HEK293 (cell line): ENCODE measurements around the gene KRT33A.
"Not testable (repeated sequence)": the region's sequence is repeated elsewhere in the genome, so short reads cannot be mapped to it uniquely, and the experiment has no call there.

Experiments
- CTCF ChIA-PET: fragments of 350-600 bp; formaldehyde crosslinking; extraction: SDS; loops from one replicate; lab custom pipeline; 2021; ENCODE audit warnings: antibody characterized with exemption; lab: Yijun Ruan, JAX
- POLR2A ChIA-PET: fragments of 300-600 bp; formaldehyde crosslinking; extraction: SDS; loops from one replicate; lab custom pipeline; 2020; ENCODE audit warnings: antibody characterized with exemption, inconsistent platforms; lab: Yijun Ruan, JAX
- H3K27ac ChIP-seq: fragments of 200-500 bp; sonication (Bioruptor generic); 2 replicates; pipeline ENCODE4 v1.5.1; 2014; ENCODE audit warnings: low read depth, low read length, control low read depth, inconsistent platforms; ENCODE audit errors: extremely low read depth
- H3K36me3 ChIP-seq, 2 experiments: fragments of 200-500 bp in 1 of 2; sonication (Bioruptor generic) in 1 of 2; 1 replicate in 1 of 2; 2 replicates in 1 of 2; pipeline ENCODE4 v1.5.1; 2014 to 2017; ENCODE audit warnings: inconsistent platforms in 2 of 2, low read length in 2 of 2; ENCODE audit not compliant: control insufficient read depth in 2 of 2, insufficient read depth in 1 of 2
- H3K4me1 ChIP-seq: fragments of 200-500 bp; sonication (Bioruptor generic); 2 replicates; pipeline ENCODE4 v1.5.1; 2014; ENCODE audit warnings: mild to moderate bottlenecking, low read length, inconsistent platforms; ENCODE audit not compliant: control insufficient read depth, insufficient read depth
- H3K4me3 ChIP-seq: 2 replicates; pipeline ENCODE4 v1.5.1; 2011; ENCODE audit warnings: low read depth, mild to moderate bottlenecking, control low read depth, low read length, moderate library complexity
- H3K9me3 ChIP-seq: fragments of 200-500 bp; sonication (Bioruptor generic); 2 replicates; pipeline ENCODE4 v1.5.1; 2014; ENCODE audit warnings: low read depth, low read length, inconsistent platforms; ENCODE audit not compliant: control insufficient read depth, insufficient read depth
- EGR2 ChIP-seq: fragments of 450-650 bp; formaldehyde crosslinking; IDR thresholded peaks from 2 replicates; pipeline ENCODE4 v1.5.1; 2016; ENCODE audit warnings: low read depth, missing biosample characterization, missing genetic modification characterization
- KLF9 ChIP-seq: fragments of 450-650 bp; formaldehyde crosslinking; IDR thresholded peaks from 2 replicates; pipeline ENCODE4 v1.5.1; 2016; ENCODE audit warnings: missing biosample characterization, missing genetic modification characterization, low read depth
- PRDM6 ChIP-seq: fragments of 450-650 bp; formaldehyde crosslinking; IDR thresholded peaks from 2 replicates; pipeline ENCODE4 v1.5.1; 2017; ENCODE audit warnings: missing biosample characterization, missing genetic modification characterization
- ZBTB10 ChIP-seq: fragments of 450-650 bp; formaldehyde crosslinking; IDR thresholded peaks from 2 replicates; pipeline ENCODE4 v1.5.1; 2016; ENCODE audit warnings: missing biosample characterization, missing genetic modification characterization
- ZBTB7A ChIP-seq: fragments of 450-650 bp; formaldehyde crosslinking; IDR thresholded peaks from 2 replicates; pipeline ENCODE4 v1.5.1; 2016; ENCODE audit warnings: low read depth, missing biosample characterization, missing genetic modification characterization
- ZFP41 ChIP-seq: fragments of 450-650 bp; formaldehyde crosslinking; IDR thresholded peaks from 2 replicates; pipeline ENCODE4 v1.5.1; 2016; ENCODE audit warnings: missing biosample characterization, missing genetic modification characterization, borderline replicate concordance
- ZNF132 ChIP-seq: fragments of 450-650 bp; formaldehyde crosslinking; IDR thresholded peaks from 2 replicates; pipeline ENCODE4 v1.5.1; 2017; ENCODE audit warnings: missing biosample characterization, missing genetic modification characterization, borderline replicate concordance
- ZNF169 ChIP-seq: fragments of 450-650 bp; formaldehyde crosslinking; IDR thresholded peaks from 2 replicates; pipeline ENCODE4 v1.5.1; 2016; ENCODE audit warnings: missing biosample characterization, missing genetic modification characterization
- ZNF341 ChIP-seq: fragments of 450-650 bp; formaldehyde crosslinking; IDR thresholded peaks from 2 replicates; pipeline ENCODE4; 2016; ENCODE audit warnings: low read depth, missing biosample characterization, missing genetic modification characterization
- ZNF354C ChIP-seq: fragments of 450-650 bp; formaldehyde crosslinking; IDR thresholded peaks from 2 replicates; pipeline ENCODE4 v1.5.1; 2016; ENCODE audit warnings: missing biosample characterization, missing genetic modification characterization, low read depth, borderline replicate concordance
- ZNF404 ChIP-seq: fragments of 450-650 bp; formaldehyde crosslinking; IDR thresholded peaks from 2 replicates; pipeline ENCODE4 v1.5.1; 2017; ENCODE audit warnings: missing biosample characterization, missing genetic modification characterization
- ZNF513 ChIP-seq: fragments of 450-650 bp; IDR thresholded peaks from 2 replicates; pipeline ENCODE4 v1.5.1; 2018; ENCODE audit warnings: missing biosample characterization, missing genetic modification characterization
- ZNF571 ChIP-seq: fragments of 450-650 bp; formaldehyde crosslinking; IDR thresholded peaks from 2 replicates; pipeline ENCODE4 v1.5.0; 2017; ENCODE audit warnings: missing biosample characterization, missing genetic modification characterization
- ZNF596 ChIP-seq: fragments of 450-650 bp; IDR thresholded peaks from 2 replicates; pipeline ENCODE4 v1.5.0; 2018; ENCODE audit warnings: missing biosample characterization, mild to moderate bottlenecking, missing genetic modification characterization, moderate library complexity
- ZNF600 ChIP-seq: fragments of 450-650 bp; formaldehyde crosslinking; IDR thresholded peaks from 2 replicates; pipeline ENCODE4 v1.5.1; 2016; ENCODE audit warnings: missing biosample characterization, missing genetic modification characterization
- ZNF621 ChIP-seq: fragments of 450-650 bp; formaldehyde crosslinking; IDR thresholded peaks from 2 replicates; pipeline ENCODE4 v1.5.1; 2017; ENCODE audit warnings: missing biosample characterization, missing genetic modification characterization
- ZNF677 ChIP-seq: fragments of 450-650 bp; IDR thresholded peaks from 2 replicates; pipeline ENCODE4 v1.5.0; 2018; ENCODE audit warnings: missing biosample characterization, mild to moderate bottlenecking, missing genetic modification characterization, moderate library complexity
- ZNF692 ChIP-seq: fragments of 450-650 bp; formaldehyde crosslinking; IDR thresholded peaks from 2 replicates; pipeline ENCODE4 v1.5.1; 2016; ENCODE audit warnings: missing biosample characterization, missing genetic modification characterization
- ZNF704 ChIP-seq: fragments of 450-650 bp; formaldehyde crosslinking; IDR thresholded peaks from 2 replicates; pipeline ENCODE4 v1.5.1; 2016; ENCODE audit warnings: missing biosample characterization, missing genetic modification characterization
- ZXDB ChIP-seq: fragments of 450-650 bp; formaldehyde crosslinking; IDR thresholded peaks from 2 replicates; pipeline ENCODE4 v1.5.1; 2016; ENCODE audit warnings: missing biosample characterization, missing genetic modification characterization

KRT33A gene

GRCh38 chr17:41382394-41382793 is 31.8 kb upstream of the KRT33A start:
- H3K27ac ChIP-seq: no peak overlapping the region
- ChIA-PET CTCF (interaction anchor here (0.7 to 1.4 kb wide), 2 partner anchors 285 to 580 kb away, joined by 3 read pairs; no protein-coding TSS in a partner anchor), POLR2A (interaction anchor here (0.7 kb wide), 1 partner anchor 649 kb away, joined by 5 read pairs; no protein-coding TSS in a partner anchor)
- no peaks in the 10 kb centered on the region for H3K36me3 ChIP-seq
- no peaks in the 10 kb centered on the region for H3K9me3 ChIP-seq
- H3K4me3 ChIP-seq: no peak overlapping the region
- no peaks in the 10 kb centered on the region for H3K4me1 ChIP-seq
- TF ChIP-seq ZNF571 (no peak), ZNF404 (tag by site-specific recombination) (no peak), ZNF600 (no peak), ZNF677 (tag by site-specific recombination) (no peak), ZNF354C (no peak), ZFP41 (tag by site-specific recombination) (no peak), ZNF132 (tag by site-specific recombination) (no peak), KLF9 (tag by site-specific recombination) (no peak), EGR2 (tag by site-specific recombination) (no peak), ZNF704 (tag by site-specific recombination) (no peak), ZBTB10 (no peak), ZNF621 (tag by site-specific recombination) (no peak)

- CTCF ChIA-PET: interaction anchor here (0.7 to 1.4 kb wide), 3 partner anchors 120 to 579 kb away, joined by 3 to 4 read pairs (median 3); no protein-coding TSS in a partner anchor
- POLR2A ChIA-PET: interaction anchor here (0.7 kb wide), 1 partner anchor 649 kb away, joined by 5 read pairs; no protein-coding TSS in a partner anchor
- not testable (repeated sequence) for H3K36me3 ChIP-seq
Observed at GRCh38 chr17:41381943-41382342, 31.3 kb upstream of the KRT33A start, which contains the start of gene KRT34. TSS of gene KRT34 (minus strand) at chr17:41382306. CDS start at chr17:41382246, 60 bp downstream.

GRCh38 chr17:41380091-41380490 is 29.5 kb upstream of the KRT33A start:
- H3K27ac ChIP-seq, H3K36me3 ChIP-seq, POLR2A ChIA-PET, H3K4me3 ChIP-seq, H3K4me1 ChIP-seq, H3K9me3 ChIP-seq: not testable (repeated sequence)
- CTCF ChIA-PET: interaction anchor here (0.7 to 1.3 kb wide), 3 partner anchors 58 to 283 kb away, joined by 3 read pairs; no protein-coding TSS in a partner anchor

More at GRCh38 chr17:41381943-41382342, 31.3 kb upstream of the KRT33A start, which contains the start of gene KRT34:
- not testable (repeated sequence) for H3K4me3 ChIP-seq, H3K4me1 ChIP-seq, H3K27ac ChIP-seq, H3K9me3 ChIP-seq

GRCh38 chr17:41377546-41377945 is 26.9 kb upstream of the KRT33A start:
- ChIA-PET CTCF (interaction anchor here (1.3 to 1.5 kb wide), 2 partner anchors 55 to 291 kb away, joined by 3 read pairs; no protein-coding TSS in a partner anchor), POLR2A (no interaction called here)
- Histone ChIP-seq H3K27ac (no peak overlapping the region), H3K9me3 (no peaks in the 10 kb centered on the region), H3K4me1 (no peaks in the 10 kb centered on the region), H3K36me3 (no peaks in the 10 kb centered on the region), H3K4me3 (no peak overlapping the region)
- no peak for TF ChIP-seq ZNF169
- no peak for TF ChIP-seq ZNF692
- no peak for TF ChIP-seq ZNF513
- TF ChIP-seq ZXDB (tag by site-specific recombination): no peak
- no peak for TF ChIP-seq ZNF341 (tag by site-specific recombination)
- no peak for TF ChIP-seq ZBTB7A
- no peak for TF ChIP-seq ZNF596
- no peak for TF ChIP-seq PRDM6 (tag by site-specific recombination)
